ENCODE measurements around the gene AVPR2. TPM values are rescaled to one million over a fixed set of nuclear protein-coding genes. Genes with fewer than 3 reads are reported as not detected.

The AVPR2 gene
- total RNA-seq, 2 donors from 2014 or later: not detected

DNA sequence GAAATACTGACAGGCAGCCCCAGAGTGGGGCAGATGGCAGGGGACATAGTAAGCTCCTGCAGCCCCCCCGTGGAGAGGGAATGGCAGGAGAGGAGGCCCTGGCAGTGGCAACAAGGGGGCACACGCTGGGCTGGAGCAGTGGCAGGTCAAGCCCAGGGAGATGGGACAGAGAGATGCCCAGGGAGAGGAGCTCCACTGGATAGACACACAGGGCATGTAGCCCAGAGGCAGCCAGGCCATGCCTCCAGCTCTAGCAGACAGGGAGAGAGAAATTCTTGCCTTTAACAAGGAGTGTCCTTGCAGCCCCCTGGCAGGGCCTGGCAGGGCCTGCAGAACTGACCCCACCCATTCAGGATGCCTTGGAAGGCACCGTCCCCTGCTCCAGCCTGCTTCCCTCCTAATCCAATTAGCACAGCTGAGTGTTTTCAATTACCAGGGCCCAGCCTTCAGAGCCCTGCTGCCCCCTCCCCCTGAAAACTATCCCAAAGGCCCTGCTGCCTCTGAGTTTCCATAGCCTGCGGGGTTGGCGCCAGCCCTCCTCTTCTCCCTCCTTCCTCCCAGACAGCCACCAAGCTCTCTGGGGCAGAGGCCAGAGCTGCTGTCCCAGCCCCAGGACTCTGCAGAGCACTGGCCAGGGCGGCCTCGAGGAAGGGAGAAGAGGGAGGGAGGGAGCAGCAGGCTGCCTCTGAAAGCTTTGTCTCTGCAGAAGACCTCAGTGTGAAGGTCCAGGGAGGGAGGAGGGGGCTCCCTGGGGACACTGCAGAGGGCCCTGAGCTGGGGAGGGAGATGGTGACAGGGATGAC, 31.0 kb upstream of the AVPR2 start:
- Histone ChIP-seq H3K4me1 (ENCODE audit: control insufficient read depth in 1 of 2, low read depth in 2 of 2) (no peaks in the 10 kb centered on the region), H3K27me3 (replicated peaks; ENCODE audit: insufficient read depth) (no peaks in the 10 kb centered on the region), H3K4me3 (no peak overlapping the region), H3K36me3 (no peaks in the 10 kb centered on the region), H3K27ac (no peak overlapping the region), H3K9me3 (no peaks in the 10 kb centered on the region)
- no peak for ATAC-seq (ENCODE audit: insufficient number of reproducible peaks, low FRiP score, low read depth)
- no peak for DNase-seq (ENCODE audit: low spot score)
- TF ChIP-seq, protein P1, sequence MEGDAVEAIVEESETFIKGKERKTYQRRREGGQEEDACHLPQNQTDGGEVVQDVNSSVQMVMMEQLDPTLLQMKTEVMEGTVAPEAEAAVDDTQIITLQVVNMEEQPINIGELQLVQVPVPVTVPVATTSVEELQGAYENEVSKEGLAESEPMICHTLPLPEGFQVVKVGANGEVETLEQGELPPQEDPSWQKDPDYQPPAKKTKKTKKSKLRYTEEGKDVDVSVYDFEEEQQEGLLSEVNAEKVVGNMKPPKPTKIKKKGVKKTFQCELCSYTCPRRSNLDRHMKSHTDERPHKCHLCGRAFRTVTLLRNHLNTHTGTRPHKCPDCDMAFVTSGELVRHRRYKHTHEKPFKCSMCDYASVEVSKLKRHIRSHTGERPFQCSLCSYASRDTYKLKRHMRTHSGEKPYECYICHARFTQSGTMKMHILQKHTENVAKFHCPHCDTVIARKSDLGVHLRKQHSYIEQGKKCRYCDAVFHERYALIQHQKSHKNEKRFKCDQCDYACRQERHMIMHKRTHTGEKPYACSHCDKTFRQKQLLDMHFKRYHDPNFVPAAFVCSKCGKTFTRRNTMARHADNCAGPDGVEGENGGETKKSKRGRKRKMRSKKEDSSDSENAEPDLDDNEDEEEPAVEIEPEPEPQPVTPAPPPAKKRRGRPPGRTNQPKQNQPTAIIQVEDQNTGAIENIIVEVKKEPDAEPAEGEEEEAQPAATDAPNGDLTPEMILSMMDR (IDR thresholded peaks at IDR 0.05): no peak

DNA sequence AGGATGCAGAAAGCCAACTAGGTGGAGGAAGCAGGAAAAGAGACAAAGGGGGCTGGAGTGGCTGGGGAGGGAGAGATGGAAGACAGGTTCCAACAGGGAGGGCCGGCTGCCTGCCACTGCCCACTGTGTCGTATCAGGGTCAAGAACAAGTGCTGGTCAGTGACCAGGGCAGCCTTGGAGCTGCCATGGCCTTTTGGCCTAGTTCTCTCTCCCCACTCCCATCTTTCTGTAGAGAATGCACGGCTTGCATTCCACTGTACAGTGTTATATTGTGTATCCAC, 30.4 kb upstream of the AVPR2 start:
- no peak for DNase-seq (ENCODE audit: low spot score)
- no peaks in the 10 kb centered on the region for H3K4me1 ChIP-seq (ENCODE audit: control insufficient read depth in 1 of 2, low read depth in 2 of 2)
- no peak overlapping the region for H3K4me3 ChIP-seq
- H3K9me3 ChIP-seq: no peaks in the 10 kb centered on the region
- H3K36me3 ChIP-seq: no peaks in the 10 kb centered on the region
- TF ChIP-seq, protein P1 (IDR thresholded peaks at IDR 0.05): no peak
- no peaks in the 10 kb centered on the region for H3K27me3 ChIP-seq (replicated peaks; ENCODE audit: insufficient read depth)
- no peak for ATAC-seq (ENCODE audit: insufficient number of reproducible peaks, low FRiP score, low read depth)
- no peak overlapping the region for H3K27ac ChIP-seq

DNA sequence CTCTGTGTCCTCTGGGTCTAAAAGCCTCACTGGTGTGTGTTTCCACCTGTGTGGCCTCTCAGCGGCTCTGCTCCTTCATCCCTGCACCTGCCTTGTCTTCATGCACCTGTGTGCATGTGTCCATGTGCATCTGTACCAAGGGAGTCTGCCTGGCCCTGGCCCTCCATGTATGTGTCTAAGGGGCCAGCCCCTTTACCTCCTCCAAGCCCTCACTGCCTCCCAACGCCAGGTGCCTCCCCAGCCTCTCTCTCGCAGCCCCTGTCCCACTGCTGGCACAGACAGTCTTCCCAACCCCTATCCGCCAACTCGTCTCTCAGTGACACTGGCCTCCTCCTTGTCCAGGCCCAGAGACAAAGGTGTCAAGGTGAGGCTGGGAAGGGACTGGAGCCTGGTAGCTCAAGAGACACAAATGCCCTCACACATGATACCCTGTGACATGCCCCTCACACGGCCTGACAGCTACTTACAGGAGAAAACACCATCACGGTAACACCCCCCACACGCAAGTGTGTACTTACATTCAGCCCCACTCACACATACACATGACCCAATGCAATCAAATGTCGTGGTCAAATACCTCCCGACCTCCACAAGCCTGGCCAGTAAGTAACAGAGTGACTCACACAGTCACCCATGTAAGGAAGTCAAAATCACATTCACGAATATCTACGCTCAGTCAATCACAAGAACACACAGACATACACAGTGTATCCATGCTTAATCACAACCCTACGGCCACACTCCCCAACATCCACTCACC, 29.9 kb upstream of the AVPR2 start:
- Histone ChIP-seq H3K9me3 (no peaks in the 10 kb centered on the region), H3K4me1 (ENCODE audit: control insufficient read depth in 1 of 2, low read depth in 2 of 2) (no peaks in the 10 kb centered on the region), H3K27me3 (replicated peaks; ENCODE audit: insufficient read depth) (no peaks in the 10 kb centered on the region), H3K4me3 (no peak overlapping the region), H3K36me3 (no peaks in the 10 kb centered on the region), H3K27ac (no peak overlapping the region)
- no peak for ATAC-seq (ENCODE audit: insufficient number of reproducible peaks, low FRiP score, low read depth)
- no peak for DNase-seq (ENCODE audit: low spot score)
- TF ChIP-seq, protein P1 (IDR thresholded peaks at IDR 0.05): no peak

DNA sequence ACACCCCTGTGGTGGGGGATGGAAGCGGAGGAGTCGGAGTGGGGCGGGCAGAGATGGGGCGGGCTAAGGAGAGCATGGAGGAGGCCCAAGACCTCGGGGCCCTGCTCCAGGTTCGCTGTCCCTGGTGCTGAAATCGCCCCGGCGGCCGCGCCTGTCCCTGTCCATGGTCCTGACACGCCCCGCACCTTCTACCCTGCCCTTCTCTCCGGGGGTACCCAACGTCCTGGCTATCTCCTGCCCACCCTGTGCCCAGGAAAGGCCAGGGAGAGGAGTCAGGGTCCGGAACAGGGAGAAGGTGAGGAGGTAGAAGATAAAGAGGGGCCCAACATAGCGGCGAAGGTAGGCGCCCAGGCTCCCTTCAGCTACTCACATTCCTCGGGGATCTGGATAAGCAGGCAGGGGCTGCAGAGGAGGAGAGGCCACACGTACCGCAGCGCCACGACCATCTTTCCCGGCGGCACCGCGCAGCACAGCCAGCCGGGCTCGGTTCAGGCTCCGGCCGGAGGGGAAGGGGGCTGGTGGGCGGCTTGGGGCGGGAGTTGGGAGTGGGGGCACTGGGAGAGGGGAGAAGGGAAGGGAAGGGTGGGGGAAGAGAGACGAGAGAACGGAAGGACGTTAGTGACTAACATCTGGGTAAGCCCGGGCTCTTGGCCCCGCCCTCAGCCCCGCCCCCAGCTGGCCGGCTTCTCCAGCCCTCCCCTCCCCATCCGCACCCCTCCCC, 28.9 kb upstream of the AVPR2 start:
- Histone ChIP-seq H3K27me3 (replicated peaks; ENCODE audit: insufficient read depth) (no peaks in the 10 kb centered on the region), H3K4me1 (ENCODE audit: control insufficient read depth in 1 of 2, low read depth in 2 of 2) (no peaks in the 10 kb centered on the region), H3K36me3 (no peaks in the 10 kb centered on the region), H3K9me3 (no peaks in the 10 kb centered on the region), H3K4me3 (no peak overlapping the region), H3K27ac (no peak overlapping the region)
- TF ChIP-seq, protein P1 (IDR thresholded peaks at IDR 0.05): no peak
- ATAC-seq (ENCODE audit: insufficient number of reproducible peaks, low FRiP score, low read depth): no peak
- DNase-seq (ENCODE audit: low spot score): no peak

DNA sequence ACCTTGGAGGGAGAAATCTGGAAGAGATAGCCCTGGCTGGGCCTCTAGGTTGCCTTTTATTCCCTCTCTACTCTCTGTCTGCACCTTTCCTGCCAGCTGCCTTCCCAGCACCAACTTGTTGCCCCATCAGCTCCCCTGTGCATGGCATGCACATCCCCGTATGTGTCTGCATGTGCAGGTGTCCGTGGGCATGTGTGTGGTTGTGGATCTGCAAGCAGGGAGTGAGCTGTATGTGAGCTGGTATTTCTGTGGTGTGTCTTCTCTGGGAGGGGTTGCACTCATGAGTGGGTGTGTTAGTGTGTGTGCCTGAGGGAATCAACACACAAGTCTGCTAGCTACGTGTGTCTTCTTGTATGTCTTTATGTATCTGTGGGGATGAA, 28.4 kb upstream of the AVPR2 start:
- TF ChIP-seq, protein P1 (IDR thresholded peaks at IDR 0.05): no peak
- H3K27me3 ChIP-seq (replicated peaks; ENCODE audit: insufficient read depth): no peaks in the 10 kb centered on the region

More for the DNA sequence above, 28.4 kb upstream of the AVPR2 start:
- no peaks in the 10 kb centered on the region for H3K9me3 ChIP-seq
- ATAC-seq (ENCODE audit: insufficient number of reproducible peaks, low FRiP score, low read depth) (no peak), DNase-seq (ENCODE audit: low spot score) (no peak)
- H3K4me1 ChIP-seq (ENCODE audit: control insufficient read depth in 1 of 2, low read depth in 2 of 2): no peaks in the 10 kb centered on the region
- H3K36me3 ChIP-seq: no peaks in the 10 kb centered on the region
- no peak overlapping the region for H3K27ac ChIP-seq
- H3K4me3 ChIP-seq: no peak overlapping the region

Data from thoracic aorta (tissue), 2 donors.